ENCODE data around the gene NEK6. TPM values are rescaled to one million over a fixed set of nuclear protein-coding genes. Genes with fewer than 3 reads are reported as not detected.

The NEK6 gene
- total RNA-seq, 1 donor from 2014 or later: 24.9 TPM

GRCh38 chr9:124354346-124355038, 96.7 kb downstream of the NEK6 start:
- DNase-seq (ENCODE audit: low spot score): no peak

GRCh38 chr9:124355039-124355940, 97.5 kb downstream of the NEK6 start:
- DNase-seq (ENCODE audit: low spot score): no peak

GRCh38 chr9:124355941-124356744, 98.4 kb downstream of the NEK6 start:
- DNase-seq (ENCODE audit: low spot score): no peak

- no peak for DNase-seq (ENCODE audit: low spot score)
Measured at GRCh38 chr9:124356745-124357390, 99.1 kb downstream of the NEK6 start.

GRCh38 chr9:124357721-124358361, 100.1 kb downstream of the NEK6 start:
- no peak for DNase-seq (ENCODE audit: low spot score)

- DNase-seq (ENCODE audit: low spot score): no peak
Measured at GRCh38 chr9:124358631-124359030, 100.9 kb downstream of the NEK6 start.

GRCh38 chr9:124359426-124359825, 101.7 kb downstream of the NEK6 start:
- DNase-seq (ENCODE audit: low spot score): no peak

GRCh38 chr9:124359855-124360678, 102.3 kb downstream of the NEK6 start:
- DNase-seq (ENCODE audit: low spot score): no peak

- DNase-seq (ENCODE audit: low spot score): no peak
Measured at GRCh38 chr9:124361128-124361527, 103.4 kb downstream of the NEK6 start.

- no peak for DNase-seq (ENCODE audit: low spot score)
Measured at GRCh38 chr9:124363326-124364096, 105.8 kb downstream of the NEK6 start.

- DNase-seq (ENCODE audit: low spot score): no peak
Measured at GRCh38 chr9:124364141-124364540, 106.4 kb downstream of the NEK6 start.

- DNase-seq (ENCODE audit: low spot score): no peak
Measured at GRCh38 chr9:124365036-124365435, 107.3 kb downstream of the NEK6 start.

- no peak for DNase-seq (ENCODE audit: low spot score)
Measured at GRCh38 chr9:124366476-124367220, 108.9 kb downstream of the NEK6 start.

- no peak for DNase-seq (ENCODE audit: low spot score)
Measured at GRCh38 chr9:124368692-124369091, 110.9 kb downstream of the NEK6 start.

GRCh38 chr9:124369231-124369797, 111.6 kb downstream of the NEK6 start:
- no peak for DNase-seq (ENCODE audit: low spot score)

- no peak for DNase-seq (ENCODE audit: low spot score)
Measured at GRCh38 chr9:124370896-124371582, 113.3 kb downstream of the NEK6 start.

- DNase-seq (ENCODE audit: low spot score): no peak
Measured at GRCh38 chr9:124372038-124372437, 114.3 kb downstream of the NEK6 start.

- DNase-seq (ENCODE audit: low spot score): no peak
Measured at GRCh38 chr9:124373386-124373785, 115.6 kb downstream of the NEK6 start.

Measured in ureter (tissue), 1 donor.